BJ (cell line): ENCODE results near the gene UCK2. TPM values are rescaled to one million over a fixed set of nuclear protein-coding genes. Genes with fewer than 3 reads are reported as not detected.
"Not testable (repeated sequence)": the region's sequence is repeated elsewhere in the genome, so short reads cannot be mapped to it uniquely, and the experiment has no call there.

Experiments used
- CTCF ChIA-PET: fragments of 350-600 bp; formaldehyde crosslinking; extraction: SDS; loops from one replicate; lab custom pipeline; 2021; ENCODE audit warnings: antibody characterized with exemption, inconsistent platforms; lab: Yijun Ruan, JAX
- POLR2A ChIA-PET: fragments of 300-600 bp; sonication (Branson Sonifier 250); formaldehyde crosslinking; extraction: SDS; loops from one replicate; lab custom pipeline; 2021; ENCODE audit warnings: antibody characterized with exemption; lab: Charles Lee
- DNase-seq: peaks from one replicate; pipeline ENCODE4 v3.0.0-alpha.2; 2011; ENCODE audit warnings: low read depth
- H3K27me3 ChIP-seq: 2 replicates; pipeline ENCODE4 v1.6.0; 2011; ENCODE audit warnings: low read length; ENCODE audit not compliant: control insufficient read depth, insufficient read depth
- H3K36me3 ChIP-seq: 2 replicates; pipeline ENCODE4 v1.5.1; 2011; ENCODE audit warnings: low read length; ENCODE audit not compliant: control insufficient read depth, insufficient read depth
- H3K4me3 ChIP-seq: 2 replicates; pipeline ENCODE4 v1.5.1; 2011; ENCODE audit warnings: low read depth, mild to moderate bottlenecking, control low read depth, low read length
- CTCF ChIP-seq: IDR thresholded peaks from 2 replicates; pipeline ENCODE4 v1.5.1; 2011; ENCODE audit warnings: low read depth, mild to moderate bottlenecking, control low read depth, inconsistent platforms, low read length, moderate library complexity; ENCODE audit not compliant: insufficient read depth
- polyA minus RNA-seq: library from RNA; depleted of rRNA, polyadenylated mRNA; stranded (reverse); fragments of >200 nt; gene quantifications from 2 replicates; pipeline ENCODE4 v1.2.3, GENCODE V29; 2011; rRNA and poly(A)+ RNA removed
- polyA plus RNA-seq: library from polyadenylated mRNA; depleted of rRNA; stranded (reverse); fragments of >200 nt; gene quantifications from 2 replicates; pipeline ENCODE4 v1.2.3, GENCODE V29; 2011; rRNA removed

UCK2 gene
- polyA plus RNA-seq (53.4 and 57.7 TPM in 2 replicates), polyA minus RNA-seq (49.6 and 77.3 TPM in 2 replicates)

GRCh38 chr1:165827268-165828102, at the start of gene UCK2:
Gene UCK2, plus strand, starts transcription at chr1:165827614. Its CDS starts 220 bp downstream, at chr1:165827834.
- DNase-seq, result no peak
- Histone ChIP-seq H3K27me3 (no peaks in the 10 kb centered on the region), H3K4me3 (peak within 1 kb of the TSS; percentile 46), H3K36me3 (no peaks in the 10 kb centered on the region)
- CTCF ChIA-PET, result interaction anchor here (0.5 to 2.0 kb wide), 4 partner anchors 17 to 210 kb away, joined by 3 to 6 read pairs (median 3); no protein-coding TSS in a partner anchor
- POLR2A ChIA-PET, result no interaction called here
- TF ChIP-seq CTCF, result no peak

- H3K27me3 ChIP-seq, DNase-seq, H3K36me3 ChIP-seq, POLR2A ChIA-PET, CTCF ChIA-PET, H3K4me3 ChIP-seq: not testable (repeated sequence)
Observed at GRCh38 chr1:165778197-165778596, 49.2 kb upstream of the UCK2 start.

- not testable (repeated sequence) for H3K36me3 ChIP-seq, H3K4me3 ChIP-seq, H3K27me3 ChIP-seq, DNase-seq
- POLR2A ChIA-PET, result interaction anchor here (0.6 kb wide), 1 partner anchor 11 kb away, joined by 3 read pairs; no protein-coding TSS in a partner anchor
- CTCF ChIA-PET, result interaction anchor here (1.5 kb wide), 1 partner anchor 131 kb away, joined by 3 read pairs; no protein-coding TSS in a partner anchor
Observed at GRCh38 chr1:165783519-165783918, 43.9 kb upstream of the UCK2 start.

- no peaks in the 10 kb centered on the region for H3K27me3 ChIP-seq
- TF ChIP-seq CTCF, result no peak
- no peaks in the 10 kb centered on the region for H3K36me3 ChIP-seq
- no peak overlapping the region for H3K4me3 ChIP-seq
- CTCF ChIA-PET, result no interaction called here
- POLR2A ChIA-PET, result interaction anchor here (0.6 kb wide), 1 partner anchor 15 kb away, joined by 4 read pairs; no protein-coding TSS in a partner anchor
- no peak for DNase-seq
Observed at GRCh38 chr1:165787741-165788140, 39.7 kb upstream of the UCK2 start.

GRCh38 chr1:165793951-165794350, 33.5 kb upstream of the UCK2 start:
- TF ChIP-seq CTCF, result no peak
- Histone ChIP-seq H3K27me3 (no peaks in the 10 kb centered on the region), H3K4me3 (no peak overlapping the region), H3K36me3 (no peaks in the 10 kb centered on the region)
- POLR2A ChIA-PET, result no interaction called here
- no peak for DNase-seq
- CTCF ChIA-PET, result no interaction called here

- CTCF ChIA-PET, result no interaction called here
- H3K4me3 ChIP-seq, result no peak overlapping the region
- DNase-seq, result no peak
- no peaks in the 10 kb centered on the region for H3K36me3 ChIP-seq
- POLR2A ChIA-PET, result no interaction called here
- no peak for TF ChIP-seq CTCF
- no peaks in the 10 kb centered on the region for H3K27me3 ChIP-seq
Observed at GRCh38 chr1:165795894-165796293, 31.5 kb upstream of the UCK2 start.
